Measurements from ENCODE around the gene DVL1.

DVL1 gene

GRCh38 chr1:1338278-1338677 is 10.9 kb downstream of the DVL1 start:
- no peak for DNase-seq

- peak; percentile 55 for DNase-seq
Measured at GRCh38 chr1:1337793-1338147, 11.4 kb downstream of the DVL1 start.

GRCh38 chr1:1336931-1337792 is 12.1 kb downstream of the DVL1 start:
- DNase-seq, result no peak

GRCh38 chr1:1336446-1336845 is 12.8 kb downstream of the DVL1 start:
- no peak for DNase-seq

- no peak for DNase-seq
Measured at GRCh38 chr1:1335792-1336248, 13.4 kb downstream of the DVL1 start.

GRCh38 chr1:1335283-1335682 is 13.9 kb downstream of the DVL1 start:
- no peak for DNase-seq

GRCh38 chr1:1334835-1335234 is 14.4 kb downstream of the DVL1 start:
- DNase-seq, result no peak

GRCh38 chr1:1333551-1334241 is 15.5 kb downstream of the DVL1 start:
- no peak for DNase-seq

- no peak for DNase-seq
Measured at GRCh38 chr1:1332774-1333480, 16.3 kb downstream of the DVL1 start.

GRCh38 chr1:1332031-1332755 is 17.0 kb downstream of the DVL1 start:
- no peak for DNase-seq

- DNase-seq, result no peak
Measured at GRCh38 chr1:1331068-1331965, 17.9 kb downstream of the DVL1 start, which contains the start of gene TAS1R3. TAS1R3 (plus strand) TSS chr1:1331280; CDS start chr1:1331346, 66 bp downstream.

GRCh38 chr1:1330366-1331067 is 18.7 kb downstream of the DVL1 start:
- no peak for DNase-seq

- no peak for DNase-seq
Measured at GRCh38 chr1:1329304-1330210, 19.7 kb downstream of the DVL1 start.

- DNase-seq, result no peak
Measured at GRCh38 chr1:1328254-1328653, 21.0 kb downstream of the DVL1 start.

GRCh38 chr1:1327291-1327690 is 21.9 kb downstream of the DVL1 start:
- DNase-seq, result no peak

- DNase-seq, result no peak
Measured at GRCh38 chr1:1326075-1326605, 23.1 kb downstream of the DVL1 start.

GRCh38 chr1:1325288-1326074 is 23.7 kb downstream of the DVL1 start:
- DNase-seq, result no peak

- DNase-seq, result peak; percentile 97
Measured at GRCh38 chr1:1324524-1325287, 24.5 kb downstream of the DVL1 start, which contains the start of the genes CPTP and INTS11. CPTP (plus strand) TSS chr1:1324802; CDS start chr1:1326911, 2,109 bp downstream. INTS11 (minus strand) TSS chr1:1324660; CDS start chr1:1324608, 52 bp downstream.

All from stimulated activated CD4-positive, alpha-beta T cell treated with anti-CD3 and anti-CD28 coated beads, Interleukin-15, amount 100 ng/mL, for 24 hours (primary cell).